ENCODE measurements around the gene PTPN7. TPM values are rescaled to one million over a fixed set of nuclear protein-coding genes. Genes with fewer than 3 reads are reported as not detected.

Gene PTPN7
- total RNA-seq, 4 donors from 2014 or later = 0.78 to 2.0 (median 1.7) TPM

DNA sequence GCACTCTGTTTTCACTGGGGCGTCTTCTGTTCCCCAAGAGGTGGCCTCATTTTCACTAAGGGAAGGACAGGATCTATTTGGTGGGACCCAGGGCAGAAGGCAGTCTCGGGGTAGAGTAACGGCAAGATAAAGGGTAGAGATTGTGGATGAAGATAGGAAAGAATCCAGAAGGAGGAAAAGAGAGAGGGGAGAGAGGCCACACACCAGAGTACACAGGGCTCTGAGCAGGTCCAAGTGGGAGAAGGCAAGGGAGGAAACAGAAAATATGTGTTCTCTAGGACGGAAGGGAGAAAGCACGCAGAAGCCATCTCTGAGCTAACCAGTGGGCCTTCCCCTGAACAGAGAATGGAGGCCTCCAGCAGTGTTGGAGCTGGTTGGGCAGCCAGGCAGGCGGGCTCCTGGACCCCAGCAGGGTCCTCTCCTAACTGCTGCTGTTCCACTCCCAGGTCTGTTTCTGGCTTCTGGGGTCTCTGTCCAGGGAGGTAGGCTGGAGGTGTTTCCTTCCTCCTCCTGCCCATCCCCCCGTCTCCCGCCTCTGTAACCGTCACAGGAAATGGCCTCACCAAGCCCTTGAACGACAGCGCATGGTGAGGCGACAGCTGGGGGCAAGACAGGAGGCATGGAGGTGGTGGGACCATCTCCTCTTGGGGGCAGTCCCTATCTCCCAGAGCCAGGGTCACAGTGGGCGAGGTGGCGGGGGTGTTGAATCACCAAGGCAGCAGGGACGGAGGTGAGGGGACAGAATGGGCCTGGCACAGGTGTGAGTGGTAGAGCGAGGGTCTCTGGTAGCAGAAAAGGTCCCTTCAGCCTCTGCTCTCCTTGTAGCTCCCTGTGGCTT lies 649 bp downstream of the PTPN7 start:
- H3K27ac ChIP-seq = peak overlapping the region in 1 of 4 donors; percentile 54

GRCh38 chr1:202158810-202159533 lies 1.4 kb downstream of the PTPN7 start:
- Histone ChIP-seq H3K4me1 (no peaks in the 10 kb centered on the region), H3K9me3 (no peaks in the 10 kb centered on the region), H3K36me3 (no peaks in the 10 kb centered on the region), H3K4me3 (no peak overlapping the region), H3K27me3 (peaks cover 5% of the 10 kb centered on the region), H3K27ac (peak overlapping the region in 1 of 4 donors; percentile 54)
- WGBS, 2 donors (ENCODE audit: low coverage in 1 of 2) = 100% methylated on average over 1 of the region's 10 CpGs
- TF ChIP-seq, protein P1, sequence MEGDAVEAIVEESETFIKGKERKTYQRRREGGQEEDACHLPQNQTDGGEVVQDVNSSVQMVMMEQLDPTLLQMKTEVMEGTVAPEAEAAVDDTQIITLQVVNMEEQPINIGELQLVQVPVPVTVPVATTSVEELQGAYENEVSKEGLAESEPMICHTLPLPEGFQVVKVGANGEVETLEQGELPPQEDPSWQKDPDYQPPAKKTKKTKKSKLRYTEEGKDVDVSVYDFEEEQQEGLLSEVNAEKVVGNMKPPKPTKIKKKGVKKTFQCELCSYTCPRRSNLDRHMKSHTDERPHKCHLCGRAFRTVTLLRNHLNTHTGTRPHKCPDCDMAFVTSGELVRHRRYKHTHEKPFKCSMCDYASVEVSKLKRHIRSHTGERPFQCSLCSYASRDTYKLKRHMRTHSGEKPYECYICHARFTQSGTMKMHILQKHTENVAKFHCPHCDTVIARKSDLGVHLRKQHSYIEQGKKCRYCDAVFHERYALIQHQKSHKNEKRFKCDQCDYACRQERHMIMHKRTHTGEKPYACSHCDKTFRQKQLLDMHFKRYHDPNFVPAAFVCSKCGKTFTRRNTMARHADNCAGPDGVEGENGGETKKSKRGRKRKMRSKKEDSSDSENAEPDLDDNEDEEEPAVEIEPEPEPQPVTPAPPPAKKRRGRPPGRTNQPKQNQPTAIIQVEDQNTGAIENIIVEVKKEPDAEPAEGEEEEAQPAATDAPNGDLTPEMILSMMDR (IDR thresholded peaks at IDR 0.05) = no peak
- TF ChIP-seq POLR2A (IDR thresholded peaks at IDR 0.05) (no peak), EP300 (IDR thresholded peaks at IDR 0.05) (no peak), POLR2AphosphoS5 (IDR thresholded peaks at IDR 0.05) (no peak)
- no peak for ATAC-seq

More for the DNA sequence above, 649 bp downstream of the PTPN7 start:
- H3K9me3 ChIP-seq = no peaks in the 10 kb centered on the region
- ATAC-seq = no peak
- H3K36me3 ChIP-seq = no peaks in the 10 kb centered on the region
- no peak for TF ChIP-seq POLR2AphosphoS5 (IDR thresholded peaks at IDR 0.05)
- TF ChIP-seq POLR2A (IDR thresholded peaks at IDR 0.05) = no peak
- TF ChIP-seq EP300 (IDR thresholded peaks at IDR 0.05) = no peak
- TF ChIP-seq, protein P1 (IDR thresholded peaks at IDR 0.05) = no peak
- WGBS, 2 donors (ENCODE audit: low coverage in 1 of 2) = 84 to 86% methylated on average over 5 to 9 of the region's 16 CpGs
- H3K27me3 ChIP-seq = no peaks in the 10 kb centered on the region
- peak overlapping the region in 1 of 2 donors; percentile 27 for H3K4me3 ChIP-seq
- no peaks in the 10 kb centered on the region for H3K4me1 ChIP-seq

DNA sequence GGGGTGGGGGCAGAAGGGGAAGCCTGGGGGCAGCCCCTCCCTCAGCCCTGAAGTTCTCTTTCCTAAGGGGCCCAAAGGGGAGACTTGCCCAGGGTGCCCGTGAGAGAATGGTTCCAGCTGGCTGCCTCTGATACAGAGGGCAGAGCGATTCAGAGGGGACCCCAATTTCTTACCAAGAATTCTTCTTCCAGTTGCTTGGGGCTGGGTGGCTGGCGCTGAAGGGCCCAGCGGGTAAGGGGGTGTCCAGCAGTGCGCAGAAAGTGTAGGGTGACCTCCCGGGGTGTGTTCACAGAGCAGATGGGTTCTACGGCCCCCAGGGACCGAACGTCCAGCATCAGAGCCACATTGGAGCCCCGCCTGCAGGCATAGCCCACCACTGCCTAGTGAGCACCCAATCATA lies 2.5 kb downstream of the PTPN7 start:
- TF ChIP-seq, protein P1 (IDR thresholded peaks at IDR 0.05) = no peak
- no peak for TF ChIP-seq POLR2A (IDR thresholded peaks at IDR 0.05)
- TF ChIP-seq EP300 (IDR thresholded peaks at IDR 0.05) = no peak
- no peak for TF ChIP-seq POLR2AphosphoS5 (IDR thresholded peaks at IDR 0.05)
- Histone ChIP-seq H3K9me3 (no peaks in the 10 kb centered on the region), H3K27me3 (peaks cover 9% of the 10 kb centered on the region), H3K36me3 (no peaks in the 10 kb centered on the region), H3K4me1 (no peaks in the 10 kb centered on the region), H3K27ac (no peak overlapping the region), H3K4me3 (no peak overlapping the region)
- no peak for ATAC-seq
- 90% methylated on average over 9 of the region's 10 CpGs; no CpG with 5 or more reads in 1 of the 2 donors for WGBS, 2 donors (ENCODE audit: low coverage in 1 of 2)

DNA sequence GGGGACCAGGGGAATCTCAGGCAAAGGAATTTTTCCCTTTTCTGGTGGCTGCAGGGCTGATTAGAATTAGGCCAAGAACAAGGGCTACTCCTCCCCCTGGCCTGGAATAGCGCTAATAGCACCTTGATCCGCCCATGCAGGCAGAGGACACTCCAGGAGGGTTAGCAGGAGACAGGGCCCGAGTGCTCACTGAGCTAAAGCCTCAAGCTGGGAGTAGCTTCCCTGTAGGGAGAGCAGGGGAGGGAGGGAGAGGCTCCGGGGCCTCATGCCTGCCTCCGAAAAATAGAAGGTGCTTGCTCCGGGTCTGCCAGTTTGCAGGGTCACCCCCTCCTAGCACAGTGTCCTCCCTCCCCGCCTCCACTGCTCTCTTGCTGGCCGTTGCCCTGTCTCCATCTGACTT lies 3.8 kb downstream of the PTPN7 start:
- TF ChIP-seq, protein P1 (IDR thresholded peaks at IDR 0.05) = no peak
- TF ChIP-seq POLR2AphosphoS5 (IDR thresholded peaks at IDR 0.05) (no peak), EP300 (IDR thresholded peaks at IDR 0.05) (no peak), POLR2A (IDR thresholded peaks at IDR 0.05) (no peak)
- H3K27me3 ChIP-seq = peaks cover 9% of the 10 kb centered on the region
- 82% methylated on average over 6 of the region's 8 CpGs; no CpG with 5 or more reads in 1 of the 2 donors for WGBS, 2 donors (ENCODE audit: low coverage in 1 of 2)

More for the DNA sequence above, 3.8 kb downstream of the PTPN7 start:
- H3K36me3 ChIP-seq = no peaks in the 10 kb centered on the region
- no peaks in the 10 kb centered on the region for H3K4me1 ChIP-seq
- H3K4me3 ChIP-seq = no peak overlapping the region
- no peaks in the 10 kb centered on the region for H3K9me3 ChIP-seq
- no peak for ATAC-seq
- H3K27ac ChIP-seq = no peak overlapping the region

All from gastroesophageal sphincter (tissue), 4 donors.